ENCODE measurements around the gene WDR49.

Gene WDR49

GRCh38 chr3:167441256-167441655, 212.5 kb downstream of the WDR49 start:
- TF ChIP-seq, protein P1, sequence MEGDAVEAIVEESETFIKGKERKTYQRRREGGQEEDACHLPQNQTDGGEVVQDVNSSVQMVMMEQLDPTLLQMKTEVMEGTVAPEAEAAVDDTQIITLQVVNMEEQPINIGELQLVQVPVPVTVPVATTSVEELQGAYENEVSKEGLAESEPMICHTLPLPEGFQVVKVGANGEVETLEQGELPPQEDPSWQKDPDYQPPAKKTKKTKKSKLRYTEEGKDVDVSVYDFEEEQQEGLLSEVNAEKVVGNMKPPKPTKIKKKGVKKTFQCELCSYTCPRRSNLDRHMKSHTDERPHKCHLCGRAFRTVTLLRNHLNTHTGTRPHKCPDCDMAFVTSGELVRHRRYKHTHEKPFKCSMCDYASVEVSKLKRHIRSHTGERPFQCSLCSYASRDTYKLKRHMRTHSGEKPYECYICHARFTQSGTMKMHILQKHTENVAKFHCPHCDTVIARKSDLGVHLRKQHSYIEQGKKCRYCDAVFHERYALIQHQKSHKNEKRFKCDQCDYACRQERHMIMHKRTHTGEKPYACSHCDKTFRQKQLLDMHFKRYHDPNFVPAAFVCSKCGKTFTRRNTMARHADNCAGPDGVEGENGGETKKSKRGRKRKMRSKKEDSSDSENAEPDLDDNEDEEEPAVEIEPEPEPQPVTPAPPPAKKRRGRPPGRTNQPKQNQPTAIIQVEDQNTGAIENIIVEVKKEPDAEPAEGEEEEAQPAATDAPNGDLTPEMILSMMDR (IDR thresholded peaks at IDR 0.05; ENCODE audit: low read depth, low read length), result no peak
- in situ Hi-C loops (cut with HindIII; ENCODE audit: low sequenced_read_pairs), result no loop called here
- DNase-seq (ENCODE audit: low read depth, low spot score), result no peak
- no peak overlapping the region for H3K4me3 ChIP-seq (ENCODE audit: low read depth, low read length)

- H3K4me3 ChIP-seq (ENCODE audit: low read depth, low read length), result no peak overlapping the region
- TF ChIP-seq, protein P1 (IDR thresholded peaks at IDR 0.05; ENCODE audit: low read depth, low read length), result no peak
- in situ Hi-C loops (cut with HindIII; ENCODE audit: low sequenced_read_pairs), result no loop called here
- DNase-seq (ENCODE audit: low read depth, low spot score), result no peak
These were observed 216.2 kb downstream of the WDR49 start for GRCh38 chr3:167437428-167438139.
